NCI-H1092 (cell line): Measurements from ENCODE around the gene ARRB2.

ENCODE experiments used
- DNase-seq: peaks from one replicate; lab custom pipeline; 2025; lab: John Stamatoyannopoulos, UW

Gene ARRB2

DNA sequence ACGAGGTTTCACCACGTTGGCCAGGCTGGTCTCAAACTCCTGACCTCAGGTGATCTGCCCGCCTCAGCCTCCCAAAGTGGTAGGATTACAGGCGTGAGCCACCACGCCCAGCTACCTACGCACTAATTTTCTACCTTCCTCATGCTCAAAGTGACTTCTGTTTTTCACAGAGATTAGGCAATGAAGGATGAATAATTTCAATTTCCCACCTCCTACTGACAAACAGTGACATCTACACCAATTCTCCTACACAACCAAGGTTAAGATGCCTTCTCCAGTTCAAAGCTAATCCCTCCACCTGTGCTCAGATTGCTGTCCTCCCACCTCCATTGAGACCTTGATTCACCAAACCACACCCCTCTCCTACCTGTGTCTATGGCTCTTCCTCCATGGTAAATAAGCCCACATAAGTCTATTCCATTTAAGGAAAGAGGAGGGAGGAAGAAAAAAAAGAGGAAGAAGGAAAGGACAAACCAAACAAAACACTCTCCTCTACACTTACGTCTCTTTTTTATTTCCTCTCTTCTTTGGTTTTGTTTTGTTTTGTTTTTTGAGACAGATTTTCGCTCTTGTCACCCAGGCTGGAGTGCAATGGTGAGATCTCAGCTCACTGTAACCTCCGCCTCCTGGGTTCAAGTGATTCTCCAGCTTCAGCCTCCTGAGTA is 15.3 kb downstream of the ARRB2 start:
- no peak for DNase-seq

DNA sequence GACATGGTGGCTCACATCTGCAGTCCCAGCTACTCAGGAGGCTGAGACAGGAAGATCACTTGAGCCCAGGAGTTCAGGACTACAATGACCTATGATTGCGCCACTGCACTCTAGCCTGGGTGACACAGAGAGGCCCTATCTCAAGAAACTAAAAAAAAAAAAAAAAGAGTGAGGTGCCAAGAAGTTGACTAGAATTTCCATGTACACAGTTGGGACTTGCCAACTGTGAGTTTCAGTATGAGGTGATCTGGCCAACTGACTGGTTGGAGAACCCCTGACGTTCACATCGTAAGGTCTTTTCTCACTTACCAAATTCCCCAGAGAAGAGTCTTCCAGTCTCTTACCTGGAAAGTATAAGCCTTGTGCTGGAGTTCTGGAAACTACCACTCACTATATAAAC is 17.7 kb downstream of the ARRB2 start:
- DNase-seq = no peak

DNA sequence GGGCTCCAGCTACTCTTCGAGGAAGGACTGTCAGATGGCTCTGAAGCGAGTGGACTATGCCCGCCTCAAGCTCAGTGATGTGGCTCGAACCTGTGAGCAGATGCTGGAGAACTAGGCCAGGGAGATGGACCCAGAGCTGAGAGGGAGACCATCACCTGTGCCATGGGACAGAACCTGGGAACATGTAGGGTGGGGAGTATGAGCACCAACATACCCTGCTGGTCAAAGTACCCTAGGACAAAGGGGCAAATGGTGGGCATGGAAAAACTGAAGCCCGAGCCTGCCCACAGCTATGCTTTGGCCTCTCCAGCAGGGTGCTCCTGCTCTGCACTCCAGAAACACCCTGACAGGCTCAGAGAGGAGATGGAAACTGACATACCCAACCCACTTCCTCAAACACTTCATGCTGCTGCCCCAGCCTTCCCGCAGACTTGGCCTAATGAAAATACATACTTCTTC is 22.7 kb downstream of the ARRB2 start:
- no peak for DNase-seq

DNA sequence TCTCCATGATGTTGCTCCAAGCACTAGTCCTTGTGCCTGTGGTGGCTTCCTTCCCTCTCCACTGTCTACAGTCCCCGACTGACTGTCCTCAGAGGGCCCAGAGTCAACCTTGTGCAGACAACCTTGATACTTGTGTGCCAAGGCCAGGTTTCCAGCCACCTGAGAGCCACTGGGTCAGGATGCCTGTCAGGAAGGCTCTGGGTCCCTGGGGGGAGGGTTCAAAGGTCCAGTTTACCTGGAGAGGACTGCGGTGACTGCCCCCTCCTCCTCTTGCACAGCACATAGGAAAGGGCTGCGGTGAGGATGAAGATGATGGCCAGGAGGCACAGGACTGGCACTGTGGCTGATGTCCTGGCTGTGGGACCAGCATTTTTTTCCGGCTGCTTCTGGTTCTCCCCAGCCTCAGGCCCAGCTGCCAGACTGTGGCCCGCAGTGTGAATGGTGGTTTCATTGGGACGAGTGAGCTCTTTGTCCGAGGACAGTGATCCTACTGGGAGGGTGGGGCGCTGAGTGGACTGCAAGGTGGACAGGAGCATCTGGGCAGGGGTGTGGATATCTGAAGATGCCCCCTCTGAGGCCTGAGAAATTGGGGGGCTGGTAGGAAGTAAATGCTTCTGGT is 24.5 kb downstream of the ARRB2 start:
- DNase-seq = no peak

DNA sequence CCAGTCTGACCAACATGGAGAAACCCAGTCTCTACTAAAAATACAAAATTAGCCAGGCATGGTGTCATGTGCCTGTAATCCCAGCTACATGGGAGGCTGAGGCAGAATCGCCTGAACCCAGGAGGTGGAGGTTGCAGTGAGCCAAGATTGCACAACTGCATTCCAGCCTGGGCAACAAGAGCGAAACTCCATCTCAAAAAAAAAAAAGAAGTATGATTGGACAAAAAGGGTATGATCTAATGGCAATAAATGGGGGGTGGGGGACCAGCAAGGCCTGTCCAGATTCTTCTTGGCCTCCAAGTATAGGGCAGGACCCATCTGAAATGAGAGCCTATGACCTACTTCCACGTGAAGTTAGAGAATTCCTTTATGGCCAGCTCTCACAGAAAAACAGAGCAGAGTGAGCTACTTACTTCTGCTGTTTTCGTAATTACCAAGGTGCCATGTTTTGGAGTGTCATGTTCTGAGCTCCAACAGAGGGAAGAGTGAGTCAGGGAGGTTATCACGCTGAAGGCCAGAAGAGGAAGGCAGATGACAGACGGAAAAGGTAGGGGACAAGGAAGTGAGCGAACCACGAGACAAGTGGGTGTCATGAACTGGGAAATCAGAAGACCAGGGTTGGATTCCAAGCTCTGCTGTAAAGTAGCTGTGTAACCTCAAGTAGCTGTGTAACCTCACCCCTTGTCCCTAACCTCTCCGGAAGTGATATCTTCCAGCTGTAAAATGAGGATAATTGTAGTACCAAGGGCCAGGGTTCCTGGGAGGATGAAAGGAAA is 25.6 kb downstream of the ARRB2 start:
- DNase-seq = no peak

DNA sequence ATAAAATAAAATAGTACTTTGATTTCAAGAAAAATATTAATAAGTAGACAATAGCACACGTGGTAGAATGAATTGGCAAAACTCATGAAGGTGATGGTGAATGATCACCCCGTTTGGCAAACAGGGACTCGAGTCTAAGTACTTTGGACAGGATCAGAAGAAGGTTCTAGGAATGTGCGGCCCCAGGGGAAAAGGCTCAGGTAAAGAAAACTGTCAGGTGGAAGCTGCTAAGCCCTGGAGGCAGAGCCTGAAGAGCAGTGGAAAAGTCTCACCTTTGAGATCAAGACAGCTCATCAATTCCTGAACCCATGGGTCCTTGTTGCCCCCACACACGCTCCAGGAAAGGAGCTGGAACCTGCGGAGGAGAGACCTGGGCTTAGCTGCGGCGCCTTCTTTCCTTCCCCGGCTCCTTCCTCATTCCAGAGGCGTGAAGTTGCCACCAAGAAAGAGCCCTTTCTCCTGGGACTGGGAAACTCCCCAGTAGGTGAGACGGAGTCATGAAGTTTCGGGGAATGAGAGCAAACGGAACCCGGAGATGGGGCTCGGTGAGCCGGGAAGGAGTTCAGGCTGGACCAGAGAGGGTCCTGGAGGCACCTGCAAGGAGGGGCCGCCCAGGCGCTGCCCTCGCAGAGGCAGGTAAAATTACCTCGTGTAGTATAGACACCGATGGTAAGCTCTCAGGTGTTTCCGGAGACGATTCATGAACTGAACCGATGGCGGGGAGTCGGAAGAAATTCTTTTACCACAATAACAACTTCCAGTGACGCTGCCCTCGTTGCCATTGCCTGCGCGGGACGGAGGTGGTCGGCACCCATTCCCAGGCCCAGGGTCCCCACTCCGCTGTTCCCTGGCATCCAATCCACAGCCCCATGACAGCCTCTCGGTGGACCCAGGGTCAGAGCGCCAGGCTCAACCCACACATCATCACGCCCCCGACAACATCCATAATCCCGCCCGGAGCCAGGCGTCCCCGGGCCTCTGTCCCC is 28.0 kb downstream of the ARRB2 start:
- no peak for DNase-seq

DNA sequence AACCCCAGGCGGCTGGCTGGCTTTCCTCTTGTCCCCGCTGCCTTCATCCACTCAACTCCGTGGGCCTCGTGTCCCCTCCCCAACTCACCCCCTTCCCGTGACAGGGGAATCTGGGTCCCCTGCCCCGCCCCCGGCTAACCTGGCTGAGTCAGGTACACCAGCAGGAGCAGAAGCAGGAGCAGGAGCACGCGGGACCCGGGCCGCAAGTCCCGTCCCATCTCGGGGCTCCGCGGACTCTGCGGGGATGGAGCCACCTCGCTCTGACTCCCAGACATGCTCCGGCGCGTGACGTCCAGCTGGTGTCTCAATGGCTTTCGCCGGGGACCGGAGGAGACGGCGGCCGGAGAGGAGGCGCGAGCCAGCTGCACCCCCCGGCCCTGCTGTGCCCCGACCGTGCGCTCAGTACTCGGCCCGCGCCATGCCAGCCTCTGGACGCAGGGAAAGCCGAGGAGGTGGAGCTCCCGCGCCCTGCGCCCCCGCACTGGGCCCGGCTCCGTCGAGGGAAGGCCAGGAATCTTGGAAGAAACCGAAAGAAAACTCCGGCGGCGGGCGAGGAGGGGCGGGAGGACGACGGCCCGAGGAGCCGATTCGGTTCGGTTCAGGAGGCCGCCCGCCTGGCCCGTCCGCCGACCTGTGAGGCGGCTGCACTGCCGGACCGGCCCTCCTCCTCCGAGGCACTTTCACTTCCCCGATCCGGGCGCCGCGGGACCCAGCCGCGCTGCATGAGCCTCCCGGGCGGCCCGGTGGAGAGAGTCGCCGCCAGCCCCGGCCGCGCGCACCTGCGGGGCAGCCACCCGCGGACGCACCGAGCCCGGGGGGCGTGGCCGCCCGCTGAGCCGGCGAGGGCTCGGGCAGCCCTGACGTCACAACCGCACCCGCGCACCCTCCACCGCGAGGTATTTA is 28.9 kb downstream of the ARRB2 start, which contains the start of the genes CXCL16 and ZMYND15:
Gene CXCL16 (minus strand): TSS at position 807 of the 903 bp plus-strand sequence. CDS start 589 bp downstream, at position 218.
Gene ZMYND15 (plus strand): TSS at position 712 of the 903 bp plus-strand sequence. CDS start 716 bp downstream, outside the sequence.
- DNase-seq = no peak

DNA sequence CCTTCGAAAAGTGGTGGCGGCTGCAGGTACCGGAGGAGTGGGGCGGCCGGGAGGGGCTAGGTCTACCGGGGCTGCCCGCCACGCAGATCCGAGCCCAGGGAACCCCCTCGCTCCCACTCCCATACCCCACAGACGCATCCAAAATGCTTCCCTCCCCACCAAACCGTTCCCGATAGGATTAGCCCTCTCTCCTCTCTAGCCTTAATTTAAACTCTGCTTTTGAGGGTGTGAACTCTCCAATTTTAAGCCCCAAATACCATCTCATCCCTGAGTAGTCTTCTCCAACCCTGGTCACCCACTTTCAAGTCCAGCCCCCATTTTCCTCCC is 29.6 kb downstream of the ARRB2 start:
- DNase-seq = no peak

DNA sequence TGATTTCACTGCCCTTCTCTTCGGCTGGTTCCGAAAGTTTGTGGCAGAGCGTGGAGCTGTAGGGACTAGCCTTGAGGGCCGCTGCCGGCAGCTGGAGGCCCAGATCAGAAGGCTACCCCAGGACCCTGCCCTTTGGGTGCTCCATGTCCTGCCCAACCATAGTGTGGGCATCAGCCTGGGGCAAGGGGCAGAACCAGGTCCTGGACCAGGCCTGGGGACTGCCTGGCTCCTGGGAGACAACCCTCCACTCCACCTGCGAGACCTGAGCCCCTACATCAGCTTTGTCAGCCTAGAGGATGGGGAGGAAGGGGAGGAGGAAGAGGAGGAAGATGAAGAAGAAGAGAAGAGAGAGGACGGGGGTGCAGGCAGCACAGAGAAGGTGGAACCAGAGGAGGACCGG is 30.2 kb downstream of the ARRB2 start:
- DNase-seq = no peak

DNA sequence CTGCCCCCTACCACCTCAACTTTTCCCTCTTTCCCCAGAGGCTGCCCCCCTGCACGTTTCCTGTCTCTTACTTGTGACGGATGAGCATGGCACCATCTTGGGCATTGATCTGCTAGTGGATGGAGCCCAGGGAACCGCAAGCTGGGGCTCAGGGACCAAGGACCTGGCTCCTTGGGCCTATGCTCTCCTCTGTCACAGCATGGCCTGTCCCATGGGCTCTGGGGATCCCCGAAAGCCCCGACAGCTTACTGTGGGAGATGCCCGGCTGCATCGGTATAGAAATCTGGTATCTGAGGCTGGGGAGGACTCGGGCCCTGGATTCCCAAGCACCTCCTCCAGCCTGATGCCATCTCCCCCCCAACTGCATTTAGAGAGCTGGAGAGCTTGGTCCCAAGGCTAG is 31.1 kb downstream of the ARRB2 start:
- no peak for DNase-seq

DNA sequence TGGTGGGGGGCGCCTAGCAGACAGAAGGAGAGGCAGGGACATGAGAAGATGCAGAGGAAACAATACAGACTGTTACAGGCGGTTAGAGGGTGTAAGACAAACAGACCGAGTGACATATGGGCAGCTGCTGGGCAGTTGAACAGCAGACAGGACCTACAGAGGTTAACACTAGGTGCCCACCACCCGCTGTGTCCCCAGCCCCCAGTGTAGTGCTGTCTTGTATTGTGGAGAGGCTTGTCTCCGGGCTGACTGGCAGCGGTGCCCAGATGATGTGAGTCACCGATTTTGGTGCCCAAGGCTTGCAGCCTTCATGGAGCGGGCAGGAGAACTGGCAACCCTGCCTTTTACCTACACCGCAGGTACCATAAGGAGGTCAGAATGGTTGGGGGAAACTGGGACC is 31.7 kb downstream of the ARRB2 start:
- no peak for DNase-seq

DNA sequence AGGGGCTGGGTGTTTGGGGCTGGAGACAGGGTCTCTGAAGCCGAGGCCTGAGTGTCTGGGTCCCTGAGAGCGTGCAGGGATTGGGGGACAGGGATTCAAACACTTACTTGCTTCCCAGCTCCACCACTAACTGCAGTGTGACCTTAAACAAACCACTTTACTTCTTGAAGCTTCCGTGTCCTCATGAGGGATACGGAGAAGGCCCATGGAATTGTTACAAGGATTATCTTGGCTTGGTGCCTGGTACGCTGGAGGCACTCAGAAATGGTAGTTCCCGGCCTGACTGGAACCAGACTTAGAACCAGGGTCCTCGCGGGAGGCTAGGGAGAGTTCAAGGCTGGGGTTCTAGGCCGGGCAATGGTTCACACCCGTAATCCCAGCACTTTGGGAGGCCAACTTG is 32.2 kb downstream of the ARRB2 start:
- DNase-seq = no peak

DNA sequence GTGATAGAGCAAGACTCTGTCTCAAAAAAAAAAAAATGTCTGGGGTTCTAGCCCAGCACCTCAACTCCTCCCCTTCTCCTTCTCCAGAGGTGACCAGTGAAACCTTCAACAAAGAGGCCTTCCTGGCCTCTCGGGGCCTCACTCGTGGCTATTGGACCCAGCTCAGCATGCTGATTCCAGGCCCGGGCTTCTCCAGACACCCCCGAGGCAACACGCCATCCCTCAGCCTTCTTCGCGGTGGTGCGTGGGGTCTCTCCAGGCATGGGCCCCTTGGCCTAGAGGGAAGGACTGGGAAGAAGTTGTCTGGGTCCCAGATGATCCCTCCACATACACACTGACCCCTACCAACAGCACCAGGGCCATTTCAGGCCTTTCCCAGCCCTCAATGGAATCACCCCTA is 32.8 kb downstream of the ARRB2 start:
- DNase-seq = no peak

DNA sequence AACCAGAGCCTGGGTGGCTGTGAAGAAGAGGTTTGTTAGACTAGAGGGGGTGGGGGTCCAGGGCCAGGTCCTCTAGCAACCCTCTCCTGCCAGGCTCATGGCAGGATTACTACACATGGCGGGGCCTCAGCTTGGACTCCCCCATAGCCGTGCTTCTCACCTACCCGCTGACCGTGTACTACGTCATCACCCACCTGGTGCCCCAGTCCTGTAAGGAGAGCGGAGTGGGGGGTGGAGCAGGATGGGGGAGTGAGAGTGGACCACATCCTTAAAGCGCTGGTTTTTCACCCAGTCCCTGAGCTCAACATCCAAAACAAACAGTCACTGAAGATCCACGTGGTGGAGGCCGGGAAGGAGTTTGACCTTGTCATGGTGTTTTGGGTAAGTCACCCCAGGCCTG is 33.5 kb downstream of the ARRB2 start:
- DNase-seq = no peak

DNA sequence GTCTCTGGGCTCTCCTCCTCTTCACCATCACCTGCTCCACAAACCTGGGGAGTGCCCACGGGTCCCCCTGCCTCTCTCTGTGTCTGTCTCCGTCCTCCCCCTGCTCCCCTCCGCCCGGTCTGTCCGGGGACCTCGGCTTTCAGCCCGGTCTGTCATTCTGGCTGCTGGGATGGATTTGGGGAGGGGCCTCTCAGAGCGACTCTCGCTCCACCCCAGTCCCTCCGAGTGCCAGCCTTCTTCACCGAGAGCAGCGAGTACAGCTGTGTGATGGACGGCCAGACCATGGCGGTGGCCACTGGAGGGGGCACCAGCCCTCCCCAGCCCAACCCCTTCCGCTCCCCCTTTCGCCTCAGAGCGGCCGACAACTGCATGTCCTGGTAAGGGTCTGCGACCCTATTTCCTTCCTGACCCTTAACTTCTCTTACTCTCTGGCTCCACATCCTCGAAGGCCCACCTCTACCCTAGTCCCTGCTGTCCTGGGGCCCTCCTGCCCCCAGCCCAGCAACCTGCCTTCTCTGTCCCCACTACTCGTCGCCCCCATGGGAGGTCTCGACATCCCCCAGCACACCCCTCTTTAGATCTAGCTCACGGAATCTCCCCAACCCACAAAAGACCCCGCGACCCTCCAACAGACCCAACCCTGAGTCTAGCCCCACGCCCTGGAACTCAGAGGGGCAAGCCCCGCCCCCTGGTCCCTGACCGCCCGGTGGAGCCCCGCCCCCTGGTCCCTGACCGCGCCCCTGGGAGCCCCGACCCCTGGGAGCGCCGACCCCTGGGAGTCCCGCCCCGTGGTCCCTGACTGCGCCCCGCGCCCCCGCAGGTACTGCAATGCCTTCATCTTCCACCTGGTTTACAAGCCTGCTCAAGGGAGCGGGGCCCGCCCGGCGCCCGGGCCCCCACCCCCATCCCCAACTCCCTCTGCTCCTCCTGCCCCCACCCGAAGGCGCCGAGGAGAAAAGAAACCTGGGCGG is 34.9 kb downstream of the ARRB2 start:
- no peak for DNase-seq

DNA sequence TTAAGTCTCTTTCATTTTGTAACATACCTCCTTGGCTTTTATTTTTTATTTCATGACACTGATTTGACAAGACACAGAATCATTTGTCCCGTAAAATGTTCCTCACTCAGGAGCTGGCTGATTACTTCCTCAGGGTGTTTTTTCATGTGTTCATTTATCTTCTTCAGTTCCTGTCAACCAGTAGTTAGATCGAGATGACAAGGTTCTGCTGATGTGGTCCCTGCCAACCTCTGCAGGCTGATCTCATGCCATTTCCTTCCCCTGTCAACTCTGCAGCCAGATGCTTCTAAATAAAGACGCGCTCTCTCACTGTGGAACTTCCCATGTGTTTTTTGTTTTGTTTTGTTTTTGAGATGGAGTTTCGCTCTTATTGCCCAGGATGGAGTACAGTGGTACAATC is 37.4 kb downstream of the ARRB2 start:
- no peak for DNase-seq

DNA sequence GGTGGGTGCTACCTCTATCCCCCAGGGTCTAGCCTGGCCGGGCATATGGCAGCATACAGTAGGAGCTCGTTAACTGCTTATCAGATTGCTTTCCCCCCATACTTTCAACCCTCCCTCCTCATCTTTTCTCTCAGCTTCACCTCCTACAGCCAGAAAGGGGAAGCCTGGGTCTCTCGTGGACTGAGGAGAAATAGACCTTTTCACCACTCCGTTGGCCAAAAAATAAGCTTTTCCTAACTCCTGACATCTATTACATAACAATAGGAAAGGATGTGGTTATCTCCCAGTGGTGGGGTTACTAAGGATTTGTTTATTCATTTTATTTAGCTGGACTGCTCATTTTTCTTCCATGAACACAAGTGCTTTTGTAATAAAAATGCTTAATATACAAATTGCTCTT is 38.3 kb downstream of the ARRB2 start:
- no peak for DNase-seq

DNA sequence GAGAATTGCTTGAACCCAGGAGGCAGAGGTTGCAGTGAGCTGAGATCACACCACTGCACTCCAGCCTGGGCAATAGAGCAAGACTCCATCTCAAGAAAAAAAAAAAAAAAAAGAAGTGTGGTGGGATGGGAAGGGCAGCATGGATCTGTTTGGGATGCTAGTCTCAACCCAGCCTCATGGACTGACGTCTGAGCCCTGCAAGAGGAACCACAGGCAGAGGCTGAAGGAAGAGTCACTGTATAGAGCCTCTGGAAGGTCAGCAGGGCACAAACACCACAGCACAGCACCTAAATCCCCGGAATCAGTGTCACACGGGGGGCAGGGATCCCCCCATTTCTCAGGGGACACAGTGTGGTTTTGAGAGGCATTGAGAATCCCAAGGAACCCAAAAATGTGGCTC is 40.2 kb downstream of the ARRB2 start:
- no peak for DNase-seq

DNA sequence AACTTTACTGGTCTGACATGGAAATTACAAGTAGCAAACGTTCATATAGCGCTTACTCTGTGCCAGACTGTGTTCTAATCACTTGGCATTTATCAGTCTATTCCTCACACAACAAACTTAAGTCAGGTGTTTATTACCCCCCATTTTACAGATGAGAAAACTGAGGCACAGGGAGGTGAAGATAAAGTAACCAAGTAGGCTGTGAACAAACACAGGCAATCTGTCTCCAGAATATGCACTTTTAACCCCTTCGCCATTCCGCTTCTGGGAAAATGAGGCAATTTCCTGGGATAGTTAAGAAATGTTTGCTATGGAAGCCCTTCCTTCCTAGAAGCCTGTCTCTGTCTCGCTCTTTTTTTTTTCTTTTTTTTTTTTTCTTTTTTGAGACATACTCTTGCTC is 41.5 kb downstream of the ARRB2 start:
- no peak for DNase-seq

DNA sequence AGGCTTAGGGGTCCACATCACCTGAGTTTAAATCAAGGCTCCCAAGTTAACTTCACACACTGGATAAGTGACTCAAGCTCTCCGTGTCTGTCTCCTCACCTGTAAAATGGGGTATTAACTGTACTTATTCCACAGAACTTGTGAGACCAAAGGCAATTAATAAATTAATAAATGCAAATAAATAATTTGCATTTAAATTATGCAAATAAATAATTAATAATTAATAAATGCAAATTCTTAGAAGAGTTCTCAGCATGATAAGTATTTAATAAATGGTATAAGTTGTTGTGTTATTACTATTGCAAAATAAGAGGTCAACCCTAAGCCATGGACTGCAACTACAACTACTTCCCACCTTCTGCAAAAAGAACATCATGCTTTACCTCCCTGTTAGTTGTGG is 43.0 kb downstream of the ARRB2 start:
- DNase-seq = no peak
